Right lobe of liver (tissue), 6 donors: Measurements from ENCODE around the gene CNPY4. TPM values are rescaled to one million over a fixed set of nuclear protein-coding genes. Genes with fewer than 3 reads are reported as not detected.

Experiments used
- ATAC-seq, 4 donors: fragments of 200-7000 bp; cut with Tn5 transposase; one replicate each; pipeline ENCODE4 v1.9.1; 2020; ENCODE audit warnings: mild to moderate bottlenecking in 4 of 4, moderate library complexity in 4 of 4
- DNase-seq, 3 donors: peaks; one replicate each; pipeline ENCODE4 v3.0.0-alpha.2; 2020
- H3K27ac ChIP-seq, 3 donors: fragments of 200-600 bp; one replicate each; pipeline ENCODE4 v1.8.0; 2022
- H3K27me3 ChIP-seq, 2 donors: fragments of 200-600 bp; one replicate each; pipeline ENCODE4 v1.8.0; 2022
- H3K36me3 ChIP-seq, 4 donors: fragments of 200-600 bp; sonication (generic) in 1 of 4; one replicate each; pipeline versions ENCODE4 v1.5.1 to v1.8.0; 2017 to 2022; ENCODE audit warnings: control low read depth in 1 of 4
- H3K4me1 ChIP-seq, 4 donors: fragments of 200-600 bp; sonication (generic) in 1 of 4; one replicate each; pipeline versions ENCODE4 v1.5.1 to v1.8.0; 2017 to 2022; ENCODE audit warnings: control low read depth in 1 of 4
- H3K4me3 ChIP-seq, 3 donors: fragments of 200-600 bp; one replicate each; pipeline ENCODE4 v1.8.0; 2022
- H3K9me3 ChIP-seq, 4 donors: fragments of 200-600 bp; sonication (generic) in 1 of 4; one replicate each; pipeline versions ENCODE4 v1.5.1 to v1.8.0; 2017 to 2022; ENCODE audit warnings: control low read depth in 1 of 4
- CTCF ChIP-seq, 4 donors: fragments of 200-600 bp in 3 of 4; fragments of 450-650 bp in 1 of 4; IDR thresholded peaks; one replicate each; pipeline versions ENCODE4 v1.5.1 to v1.8.0; 2016 to 2022; ENCODE audit warnings: antibody characterized with exemption in 4 of 4, mild to moderate bottlenecking in 2 of 4
- POLR2A ChIP-seq: fragments of 450-650 bp; IDR thresholded peaks from one replicate; pipeline ENCODE4 v1.6.1; 2017; ENCODE audit warnings: antibody characterized with exemption, mild to moderate bottlenecking
- WGBS: methylation state at CpG from one replicate; pipeline ENCODE4 v1.1.6; 2018; ENCODE audit warnings: low coverage, low lambda C conversion rate; ENCODE audit not compliant: insufficient coverage; ENCODE audit errors: missing lambda C conversion rate; 5-methylcytosine and 5-hydroxymethylcytosine counted together
- intact Hi-C, 2 donors: fragments of 100-400 bp; cut with DNase I; formaldehyde crosslinking; loops; one replicate each; pipeline versions ENCODE4 v1.11.2 to v1.14.1; 2022
- total RNA-seq, 6 experiments: library from RNA; depleted of rRNA in 2 of 6; stranded (reverse); fragments of >200 nt in 2 of 6; fragmentation: NEBNext Ultra II Directional in 3 of 6; extraction: Animal tissue kit (Norgen Biotek cat#: 25700) in 3 of 6; gene quantifications; one replicate each; pipeline versions ENCODE4 v1.1.0 to v1.2.4, GENCODE V29; 2016 to 2023
- donor health status: DM: no; HTN: yes; CAD: no.
- donor health status: DM: no; HTN: no; CAD: no.
- donor health status: DM: no; HTN: no; CAD: no.
- donor health status: DM: no; HTN: yes; CAD: no.
- donor health status: DM: no; HTN: yes; CAD: no.

CNPY4 gene
- total RNA-seq, 6 experiments from 2014 or later = 2.9 to 4.9 (median 3.9) TPM

GRCh38 chr7:100080907-100081534 lies 38.4 kb upstream of the CNPY4 start:
- intact Hi-C loops = no loop called here
- WGBS = 1% methylated on average over 24 of the region's 34 CpGs
- DNase-seq (peak; percentile 48 to 77 (median 70)), ATAC-seq (peak; percentile 42 to 56 (median 54))
- Histone ChIP-seq H3K4me3 (peak overlapping the region; percentile 96 to 99 (median 99)), H3K4me1 (peaks cover 0 to 35% (median 12%) of the 10 kb centered on the region in 4 donors), H3K9me3 (no peaks in the 10 kb centered on the region), H3K36me3 (peaks cover 0 to 14% (median 5%) of the 10 kb centered on the region in 4 donors), H3K27ac (peak overlapping the region; percentile 84 to 93 (median 92)), H3K27me3 (no peaks in the 10 kb centered on the region)
- TF ChIP-seq CTCF (IDR thresholded peaks at IDR 0.05) = no peak
- TF ChIP-seq POLR2A = no peak

GRCh38 chr7:100081535-100082102 lies 37.8 kb upstream of the CNPY4 start, which contains the start of gene ZNF3:
ZNF3 (minus strand) TSS chr7:100081723; CDS start chr7:100077357, 4,366 bp downstream.
- peak within 1 kb of the TSS; percentile 84 to 93 (median 92) for H3K27ac ChIP-seq
- H3K36me3 ChIP-seq = peaks cover 0 to 8% (median 3%) of the 10 kb centered on the region in 4 donors
- 1% methylated on average over 33 of the region's 55 CpGs for whole genome bisulfite sequencing
- H3K4me3 ChIP-seq = peak within 1 kb of the TSS; percentile 96 to 99 (median 99)
- ATAC-seq (peak; percentile 90 to 95 (median 92)), DNase-seq (peak; percentile 97 to 99 (median 98))
- intact Hi-C loops = no loop called here
- H3K27me3 ChIP-seq = no peaks in the 10 kb centered on the region
- TF ChIP-seq CTCF (IDR thresholded peaks at IDR 0.05) (peak; percentile 96 to 99 (median 97)), POLR2A (peak; percentile 79)
- H3K4me1 ChIP-seq = peaks cover 0 to 35% (median 12%) of the 10 kb centered on the region in 4 donors
- H3K9me3 ChIP-seq = no peaks in the 10 kb centered on the region

- TF ChIP-seq CTCF (IDR thresholded peaks at IDR 0.05) (no peak), POLR2A (no peak)
- 67% methylated on average over 4 of the region's 4 CpGs for WGBS
- no peak for DNase-seq
- intact Hi-C loops = no loop called here
- no peak for ATAC-seq
- Histone ChIP-seq H3K36me3 (no peaks in the 10 kb centered on the region), H3K27ac (peak overlapping the region in 1 of 3 donors; percentile 54), H3K27me3 (no peaks in the 10 kb centered on the region), H3K4me1 (peaks cover 0 to 35% (median 12%) of the 10 kb centered on the region in 4 donors), H3K9me3 (no peaks in the 10 kb centered on the region), H3K4me3 (no peak overlapping the region)
These were observed 36.5 kb upstream of the CNPY4 start for GRCh38 chr7:100082978-100083377.

GRCh38 chr7:100085515-100085914 lies 33.9 kb upstream of the CNPY4 start:
- no peak for TF ChIP-seq CTCF (IDR thresholded peaks at IDR 0.05)
- TF ChIP-seq POLR2A = no peak
- Histone ChIP-seq H3K9me3 (no peaks in the 10 kb centered on the region), H3K27me3 (no peaks in the 10 kb centered on the region), H3K27ac (no peak overlapping the region), H3K4me1 (peaks cover 0 to 14% (median 5%) of the 10 kb centered on the region in 4 donors), H3K4me3 (no peak overlapping the region), H3K36me3 (peaks cover 0 to 2% (median 1%) of the 10 kb centered on the region in 4 donors)
- DNase-seq (no peak), ATAC-seq (no peak)
- 39% methylated on average over 3 of the region's 3 CpGs for WGBS
- intact Hi-C loops = no loop called here
